ENCODE data around the gene NIPBL. TPM values are rescaled to one million over a fixed set of nuclear protein-coding genes. Genes with fewer than 3 reads are reported as not detected.
"Not testable (repeated sequence)": the region's sequence is repeated elsewhere in the genome, so short reads cannot be mapped to it uniquely, and the experiment has no call there.

NIPBL gene
- total and polyA plus RNA-seq, 5 experiments from 2014 or later: 13.8 to 127 (median 36.4) TPM

DNA sequence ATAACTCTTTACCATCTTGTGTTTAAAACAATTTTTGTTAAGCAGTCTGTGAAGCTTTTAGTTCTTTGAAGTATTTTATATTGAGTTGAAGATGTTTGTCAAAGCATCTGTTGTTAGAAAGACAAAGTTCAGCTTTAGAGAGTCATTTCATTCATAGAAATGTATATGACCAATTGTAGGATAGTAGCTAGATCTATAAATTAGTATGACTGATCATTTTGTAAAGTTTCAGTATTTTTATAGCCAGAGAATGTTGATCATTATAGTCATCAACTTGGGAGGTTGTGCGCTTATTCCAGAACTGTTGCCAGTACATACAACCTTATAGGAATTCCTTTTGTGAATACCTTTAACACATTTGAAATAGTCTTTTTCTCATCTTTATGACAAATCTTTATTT, 5.2 kb downstream of the NIPBL start:
- ATAC-seq (no peak), DNase-seq (no peak)
- peaks cover 0 to 10% (median 9%) of the 10 kb centered on the region in 3 donors for H3K36me3 Mint-ChIP-seq
- peaks cover 30 to 77% (median 60%) of the 10 kb centered on the region in 4 donors for H3K4me1 Mint-ChIP-seq
- POLR2A ChIA-PET: no interaction called here
- H3K27ac Mint-ChIP-seq: peak overlapping the region in 6 of 10 donors; percentile 1 to 63 (median 30)
- peak overlapping the region in 9 of 10 donors; percentile 21 to 78 (median 50) for H3K4me3 Mint-ChIP-seq
- H3K27me3 Mint-ChIP-seq: no peaks in the 10 kb centered on the region
- H3K9me3 Mint-ChIP-seq: no peaks in the 10 kb centered on the region

DNA sequence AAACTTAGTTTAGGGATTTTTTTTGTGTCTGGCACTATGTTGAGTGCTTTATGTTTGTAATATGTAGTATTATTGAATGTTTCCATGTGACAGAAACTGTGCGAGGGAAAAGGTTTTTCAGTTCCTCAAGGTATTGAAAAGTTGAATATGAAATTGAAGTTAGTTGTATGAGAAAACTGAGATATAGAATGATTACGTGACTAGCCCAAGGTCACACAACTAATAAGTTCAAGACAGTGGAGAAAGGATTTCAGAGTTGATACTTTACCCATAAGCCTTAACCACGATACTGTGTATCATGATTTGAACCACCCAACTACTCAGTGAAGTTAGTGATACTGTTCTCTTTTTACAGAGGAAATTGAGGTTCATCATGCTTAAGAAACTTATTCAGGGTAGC, 5.7 kb downstream of the NIPBL start:
- H3K27me3 Mint-ChIP-seq: no peaks in the 10 kb centered on the region
- POLR2A ChIA-PET: no interaction called here

DNA sequence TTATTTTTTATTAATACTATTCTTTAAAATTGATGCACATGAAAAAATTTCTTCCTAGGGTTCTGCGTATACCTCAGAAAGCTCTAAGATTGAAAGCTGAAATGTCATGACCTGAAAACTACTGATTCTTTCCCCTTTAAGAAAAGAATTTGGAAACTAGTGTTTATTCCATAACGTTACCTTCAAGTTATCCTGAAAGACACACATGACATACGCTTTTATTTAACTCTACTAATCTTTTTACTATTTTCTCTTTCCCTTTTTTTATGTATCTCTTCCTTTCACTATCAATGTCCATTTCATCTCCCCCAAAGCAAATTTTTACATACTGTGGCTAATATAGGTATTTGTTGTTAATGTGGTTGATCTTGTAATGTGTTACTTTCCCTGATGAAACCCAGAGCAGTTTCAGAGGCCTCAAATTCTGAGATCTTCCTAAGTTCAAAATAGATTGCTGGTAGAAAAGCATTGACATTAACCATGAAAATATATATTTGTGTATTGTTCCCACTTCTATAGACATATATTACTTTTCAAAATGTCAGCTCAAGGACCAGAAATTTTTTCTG, 7.4 kb downstream of the NIPBL start:
- Mint-ChIP-seq H3K36me3 (peaks cover 0 to 10% (median 9%) of the 10 kb centered on the region in 3 donors), H3K4me1 (peaks cover 36 to 89% (median 71%) of the 10 kb centered on the region in 4 donors), H3K27me3 (no peaks in the 10 kb centered on the region), H3K9me3 (no peaks in the 10 kb centered on the region), H3K27ac (peak overlapping the region in 1 of 10 donors; percentile 78), H3K4me3 (peak overlapping the region in 8 of 10 donors; percentile 2 to 62 (median 43))
- POLR2A ChIA-PET: no interaction called here
- DNase-seq (no peak), ATAC-seq (no peak)

More for the DNA sequence above, 5.7 kb downstream of the NIPBL start:
- Mint-ChIP-seq H3K27ac (peak overlapping the region in 5 of 10 donors; percentile 1 to 63 (median 7)), H3K4me3 (peak overlapping the region in 9 of 10 donors; percentile 21 to 78 (median 50)), H3K36me3 (peaks cover 0 to 10% (median 9%) of the 10 kb centered on the region in 3 donors), H3K9me3 (no peaks in the 10 kb centered on the region), H3K4me1 (peaks cover 31 to 81% (median 64%) of the 10 kb centered on the region in 4 donors)
- ATAC-seq (no peak), DNase-seq (no peak)

DNA sequence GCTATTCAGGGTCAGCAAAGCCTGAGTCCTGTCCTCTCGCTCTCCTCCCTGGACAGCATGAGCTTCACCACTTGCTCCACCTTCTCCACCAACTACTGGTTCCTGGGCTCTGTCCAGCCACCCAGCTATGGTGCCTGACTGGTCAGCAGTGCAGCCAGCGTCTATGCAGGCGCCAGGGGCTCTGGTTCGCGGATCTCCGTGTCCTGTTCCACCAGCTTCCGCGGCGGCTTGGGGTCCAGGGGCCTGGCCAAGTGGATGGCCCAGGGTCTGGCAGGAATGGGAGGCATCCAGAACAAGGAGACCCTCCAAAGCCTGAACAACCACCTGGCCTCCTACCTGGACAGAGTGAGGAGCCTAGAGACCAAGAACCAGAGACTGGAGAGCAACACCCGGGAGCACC, 8.6 kb downstream of the NIPBL start:
- POLR2A ChIA-PET: interaction anchor here (2.0 kb wide), 1 partner anchor 9 kb away, joined by 8 read pairs; the partner anchor contains the start of gene NIPBL
- H3K27ac Mint-ChIP-seq: no peak overlapping the region
- DNase-seq: no peak
- H3K36me3 Mint-ChIP-seq: peaks cover 0 to 10% (median 9%) of the 10 kb centered on the region in 3 donors
- H3K4me3 Mint-ChIP-seq: peak overlapping the region in 6 of 10 donors; percentile 28 to 66 (median 44)
- peaks cover 41 to 84% (median 75%) of the 10 kb centered on the region in 4 donors for H3K4me1 Mint-ChIP-seq
- H3K9me3 Mint-ChIP-seq: no peaks in the 10 kb centered on the region
- ATAC-seq: no peak
- H3K27me3 Mint-ChIP-seq: no peaks in the 10 kb centered on the region

DNA sequence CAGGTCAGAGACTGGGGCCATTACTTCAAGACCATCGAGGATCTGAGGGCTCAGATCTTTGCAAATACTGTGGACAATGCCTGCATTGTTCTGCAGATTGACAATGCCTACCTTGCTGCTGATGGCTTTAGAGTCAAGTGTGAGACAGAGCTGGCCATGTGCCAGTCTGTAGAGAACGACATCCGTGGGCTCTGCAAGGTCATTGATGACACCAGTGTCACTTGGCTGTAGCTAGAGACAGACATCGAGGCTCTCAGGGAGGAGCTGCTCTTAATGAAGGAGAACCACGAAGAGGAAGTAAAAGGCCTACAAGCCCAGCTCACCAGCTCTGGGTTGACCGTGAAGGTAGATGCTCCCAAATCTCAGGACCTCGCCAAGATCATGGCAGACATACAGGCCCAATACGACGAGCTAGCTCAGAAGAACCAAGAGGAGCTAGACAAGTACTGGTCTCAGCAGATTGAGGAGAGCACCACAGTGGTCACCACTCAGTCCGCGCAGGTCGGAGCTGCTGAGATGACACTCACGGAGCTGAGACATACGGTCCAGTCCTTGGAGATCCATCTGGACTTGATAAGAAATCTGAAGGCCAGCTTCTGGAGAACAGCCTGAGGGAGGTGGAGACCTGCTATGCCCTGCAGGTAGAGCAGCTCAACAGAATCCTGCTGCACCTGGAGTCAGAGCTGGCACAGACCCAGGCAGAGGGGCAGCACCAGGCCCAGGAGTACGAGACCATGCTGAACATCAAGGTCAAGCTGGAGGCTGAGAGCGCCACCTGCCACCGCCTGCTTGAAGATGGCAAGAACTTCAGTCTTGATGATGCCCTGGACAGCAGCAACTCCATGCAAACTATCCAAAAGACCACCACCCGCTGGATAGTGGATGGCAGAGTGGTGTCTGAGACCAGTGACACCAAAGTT, 9.3 kb downstream of the NIPBL start:
- POLR2A ChIA-PET: interaction anchor here (0.6 to 2.0 kb wide), 2 partner anchors 9 to 493 kb away, joined by 3 to 8 read pairs; partner anchors contain the start of genes NIPBL and WDR70
- peak overlapping the region in 9 of 10 donors; percentile 20 to 66 (median 46) for H3K4me3 Mint-ChIP-seq
- peaks cover 40 to 79% (median 73%) of the 10 kb centered on the region in 4 donors for H3K4me1 Mint-ChIP-seq
- no peaks in the 10 kb centered on the region for H3K9me3 Mint-ChIP-seq
- H3K27me3 Mint-ChIP-seq: no peaks in the 10 kb centered on the region
- ATAC-seq: no peak
- peak overlapping the region in 2 of 10 donors; percentile 38 to 74 for H3K27ac Mint-ChIP-seq
- H3K36me3 Mint-ChIP-seq: peaks cover 0 to 13% (median 12%) of the 10 kb centered on the region in 3 donors
- no peak for DNase-seq

DNA sequence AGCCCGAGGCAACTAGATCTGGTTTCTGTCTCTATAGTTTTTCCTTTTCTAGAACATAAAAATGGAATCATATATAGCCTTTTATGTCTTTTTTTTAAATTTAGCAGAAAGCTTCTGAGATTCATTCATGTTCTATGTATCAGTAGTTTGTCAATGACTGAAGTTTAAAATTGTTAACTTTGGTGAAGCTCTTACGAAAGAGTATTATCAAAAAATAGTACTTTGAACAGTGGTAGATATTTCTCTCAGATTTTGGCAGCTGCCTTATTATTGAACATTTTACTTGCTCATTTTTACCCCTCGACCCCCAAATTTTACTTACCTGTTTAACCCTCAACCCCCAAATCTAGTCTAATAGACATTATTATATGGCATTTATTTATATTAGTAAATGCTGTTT, 10.2 kb downstream of the NIPBL start:
- DNase-seq: no peak
- Mint-ChIP-seq H3K36me3 (peaks cover 7 to 22% (median 22%) of the 10 kb centered on the region in 3 donors), H3K4me1 (peaks cover 39 to 78% (median 73%) of the 10 kb centered on the region in 4 donors), H3K27me3 (no peaks in the 10 kb centered on the region), H3K9me3 (peaks cover 0 to 5% (median 3%) of the 10 kb centered on the region in 9 donors), H3K4me3 (peak overlapping the region in 7 of 10 donors; percentile 3 to 64 (median 39)), H3K27ac (peak overlapping the region in 5 of 10 donors; percentile 19 to 74 (median 50))
- ATAC-seq: no peak
- POLR2A ChIA-PET: interaction anchor here (2.0 kb wide), 1 partner anchor 10 kb away, joined by 8 read pairs; the partner anchor contains the start of gene NIPBL

DNA sequence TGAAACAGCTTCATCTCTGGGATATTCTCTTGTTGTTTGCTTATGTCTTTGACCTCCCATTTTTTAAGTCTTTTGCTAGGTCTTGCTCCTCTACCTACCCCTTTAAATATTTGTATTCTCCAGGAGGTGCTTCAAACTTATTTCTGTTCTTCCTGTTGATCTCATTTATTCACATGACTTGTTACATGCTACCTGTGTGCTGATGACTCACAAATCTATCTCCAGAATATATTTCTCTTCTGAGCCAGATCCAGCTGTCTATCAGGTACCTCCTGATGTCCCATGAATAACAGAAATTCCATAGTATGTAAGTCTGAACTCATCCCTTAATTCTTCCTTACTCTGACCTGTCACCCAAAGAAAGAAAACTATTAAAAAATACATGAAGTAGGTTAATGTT, 11.0 kb downstream of the NIPBL start:
- POLR2A ChIA-PET: no interaction called here
- Mint-ChIP-seq H3K27me3 (no peaks in the 10 kb centered on the region), H3K36me3 (peaks cover 11 to 27% (median 25%) of the 10 kb centered on the region in 3 donors), H3K4me3 (peak overlapping the region in 9 of 10 donors; percentile 27 to 73 (median 55)), H3K9me3 (peaks cover 0 to 8% (median 3%) of the 10 kb centered on the region in 9 donors), H3K4me1 (peaks cover 36 to 72% (median 67%) of the 10 kb centered on the region in 4 donors), H3K27ac (peak overlapping the region in 7 of 10 donors; percentile 3 to 74 (median 17))
- DNase-seq (no peak), ATAC-seq (no peak)

DNA sequence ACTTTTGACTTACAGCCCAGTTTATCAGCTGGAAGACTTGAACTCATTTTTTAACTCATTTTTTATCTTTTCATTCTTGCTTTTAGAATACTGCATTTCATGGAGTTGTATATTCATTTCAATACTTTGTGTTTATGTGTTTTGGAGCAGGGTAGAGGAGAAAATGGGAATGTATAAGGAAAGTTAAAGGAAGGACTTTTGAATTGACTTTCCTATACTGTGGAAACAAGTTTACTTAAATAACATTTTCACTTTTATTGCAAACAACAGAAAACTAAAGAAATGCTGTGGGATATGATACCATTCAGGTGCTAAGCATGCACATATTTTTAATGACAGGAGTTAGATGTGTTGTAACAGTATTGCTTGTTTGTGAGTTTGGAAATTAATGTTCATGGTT, 11.7 kb downstream of the NIPBL start:
- H3K27me3 Mint-ChIP-seq: no peaks in the 10 kb centered on the region

DNA sequence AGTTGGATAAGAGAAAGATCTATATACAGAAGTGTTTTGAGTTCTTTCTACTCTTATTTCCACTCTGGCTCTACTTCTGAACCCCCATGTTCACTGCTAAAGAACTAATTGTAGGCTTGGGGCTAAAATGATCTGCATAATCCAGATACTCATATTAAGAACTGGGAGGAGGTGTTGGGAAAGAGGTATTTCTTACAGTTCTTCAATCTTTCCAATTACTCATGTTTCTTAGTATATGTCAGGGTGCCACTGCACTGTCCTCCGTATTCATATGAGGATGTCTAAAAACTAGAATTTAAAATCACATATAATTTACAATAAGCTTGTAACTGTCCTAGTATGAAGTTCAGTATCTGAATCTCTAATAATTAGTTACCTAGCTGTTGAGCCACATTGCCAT, 12.7 kb downstream of the NIPBL start:
- DNase-seq (no peak), ATAC-seq (no peak)
- Mint-ChIP-seq H3K9me3 (peaks cover 0 to 8% (median 3%) of the 10 kb centered on the region in 9 donors), H3K36me3 (peaks cover 11 to 27% (median 26%) of the 10 kb centered on the region in 3 donors), H3K4me3 (peak overlapping the region in 2 of 10 donors; percentile 3 to 21), H3K4me1 (peaks cover 35 to 78% (median 71%) of the 10 kb centered on the region in 4 donors), H3K27ac (peak overlapping the region in 3 of 10 donors; percentile 6 to 74 (median 47)), H3K27me3 (no peaks in the 10 kb centered on the region)
- POLR2A ChIA-PET: no interaction called here

More for the DNA sequence above, 11.7 kb downstream of the NIPBL start:
- Mint-ChIP-seq H3K27ac (peak overlapping the region in 5 of 10 donors; percentile 0 to 74 (median 10)), H3K36me3 (peaks cover 11 to 27% (median 26%) of the 10 kb centered on the region in 3 donors), H3K4me3 (peak overlapping the region in 5 of 10 donors; percentile 10 to 73 (median 55)), H3K9me3 (peaks cover 0 to 8% (median 3%) of the 10 kb centered on the region in 9 donors), H3K4me1 (peaks cover 36 to 77% (median 68%) of the 10 kb centered on the region in 4 donors)
- DNase-seq (no peak), ATAC-seq (no peak)
- POLR2A ChIA-PET: no interaction called here

DNA sequence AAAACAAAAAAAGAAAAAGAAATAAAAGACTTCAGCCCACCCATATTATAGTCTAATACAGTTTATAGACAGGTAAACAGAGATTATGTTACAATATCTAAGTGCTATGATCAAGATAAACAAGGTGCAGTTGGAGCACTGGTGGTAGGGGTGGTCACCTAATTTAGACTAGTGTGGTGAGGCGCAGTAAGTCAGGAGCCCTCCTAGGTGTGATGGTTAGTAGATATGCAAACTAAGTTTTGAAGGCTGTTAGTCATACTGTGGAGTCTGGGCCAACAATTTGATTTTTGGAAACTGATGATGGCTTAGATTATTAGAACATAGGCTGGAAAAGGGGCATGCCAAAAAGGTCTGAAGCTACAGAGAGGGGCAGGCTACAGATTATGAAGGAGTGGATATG, 14.7 kb downstream of the NIPBL start:
- no peak overlapping the region for H3K4me3 Mint-ChIP-seq
- H3K27ac Mint-ChIP-seq: peak overlapping the region in 3 of 10 donors; percentile 16 to 52 (median 46)
- peaks cover 11 to 23% (median 17%) of the 10 kb centered on the region in 3 donors for H3K36me3 Mint-ChIP-seq
- ATAC-seq: no peak
- POLR2A ChIA-PET: no interaction called here
- H3K27me3 Mint-ChIP-seq: no peaks in the 10 kb centered on the region
- H3K4me1 Mint-ChIP-seq: peaks cover 37 to 79% (median 75%) of the 10 kb centered on the region in 4 donors
- no peak for DNase-seq
- peaks cover 0 to 8% (median 3%) of the 10 kb centered on the region in 9 donors for H3K9me3 Mint-ChIP-seq

DNA sequence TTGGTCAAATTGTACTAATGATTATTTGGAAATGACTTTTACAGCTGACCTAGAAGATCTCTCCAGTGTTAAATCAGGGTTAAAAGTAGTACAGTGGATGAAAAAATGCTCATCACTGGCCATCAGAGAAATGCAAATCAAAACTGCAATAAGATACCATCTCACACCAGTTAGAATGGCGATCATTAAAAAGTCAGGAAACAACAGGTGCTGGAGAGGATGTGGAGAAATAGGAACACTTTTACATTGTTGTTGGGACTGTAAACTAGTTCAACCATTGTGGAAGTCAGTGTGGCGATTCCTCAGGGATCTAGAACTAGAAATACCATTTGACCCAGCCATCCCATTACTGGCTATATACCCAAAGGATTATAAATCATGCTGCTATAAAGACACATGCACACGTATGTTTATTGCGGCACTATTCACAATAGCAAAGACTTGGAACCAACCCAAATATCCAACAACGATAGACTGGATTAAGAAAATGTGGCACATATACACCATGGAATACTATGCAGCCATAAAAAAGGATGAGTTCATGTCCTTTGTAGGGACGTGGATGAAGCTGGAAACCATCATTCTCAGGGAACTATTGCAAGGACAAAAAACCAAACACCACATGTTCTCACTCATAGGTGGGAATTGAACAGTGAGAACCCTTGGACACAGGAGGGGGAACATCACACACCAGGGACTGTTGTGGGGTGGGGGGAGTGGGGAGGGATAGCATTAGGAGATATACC, 15.7 kb downstream of the NIPBL start:
- H3K4me3 Mint-ChIP-seq, ATAC-seq, H3K27ac Mint-ChIP-seq, POLR2A ChIA-PET, H3K9me3 Mint-ChIP-seq, H3K27me3 Mint-ChIP-seq, DNase-seq: not testable (repeated sequence)
- H3K36me3 Mint-ChIP-seq: peaks cover 11 to 23% (median 17%) of the 10 kb centered on the region in 3 donors
- H3K4me1 Mint-ChIP-seq: peaks cover 35 to 74% (median 72%) of the 10 kb centered on the region in 4 donors
